ENCODE measurements around the gene COL13A1. TPM values are rescaled to one million over a fixed set of nuclear protein-coding genes. Genes with fewer than 3 reads are reported as not detected.

The COL13A1 gene
- total RNA-seq, 1 donor from 2014 or later, result not detected

DNA sequence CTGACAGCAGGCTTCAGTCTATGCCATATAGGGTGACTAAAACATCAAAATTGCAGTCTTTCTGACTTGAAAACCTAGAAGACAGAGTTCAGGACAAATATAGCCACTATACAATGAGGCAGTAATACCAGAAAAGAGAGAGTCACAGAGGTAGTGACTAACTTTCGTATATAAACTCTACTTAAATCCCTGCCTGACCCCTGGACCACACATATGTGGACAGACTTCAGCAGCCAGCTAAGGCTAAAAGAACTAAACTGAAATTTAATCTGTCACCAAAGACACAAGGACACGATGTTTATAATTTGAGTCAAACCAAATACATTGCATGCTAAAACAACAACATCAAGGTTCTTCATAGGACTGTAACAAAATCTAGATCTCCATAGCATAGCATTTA, 186.4 kb downstream of the COL13A1 start:
- Histone ChIP-seq H3K9me3 (no peaks in the 10 kb centered on the region), H3K27ac (no peak overlapping the region), H3K27me3 (no peaks in the 10 kb centered on the region), H3K4me3 (no peak overlapping the region), H3K4me1 (no peaks in the 10 kb centered on the region), H3K36me3 (no peaks in the 10 kb centered on the region)
- DNase-seq (ENCODE audit: extremely low spot score in 2 of 2), result no peak
- intact Hi-C loops (cut with DNase I), result no loop called here
- TF ChIP-seq POLR2AphosphoS5 (IDR thresholded peaks at IDR 0.05; ENCODE audit: insufficient read depth in 1 of 2, low read depth in 1 of 2) (no peak), POLR2A (IDR thresholded peaks at IDR 0.05) (no peak)
- TF ChIP-seq, protein P1, sequence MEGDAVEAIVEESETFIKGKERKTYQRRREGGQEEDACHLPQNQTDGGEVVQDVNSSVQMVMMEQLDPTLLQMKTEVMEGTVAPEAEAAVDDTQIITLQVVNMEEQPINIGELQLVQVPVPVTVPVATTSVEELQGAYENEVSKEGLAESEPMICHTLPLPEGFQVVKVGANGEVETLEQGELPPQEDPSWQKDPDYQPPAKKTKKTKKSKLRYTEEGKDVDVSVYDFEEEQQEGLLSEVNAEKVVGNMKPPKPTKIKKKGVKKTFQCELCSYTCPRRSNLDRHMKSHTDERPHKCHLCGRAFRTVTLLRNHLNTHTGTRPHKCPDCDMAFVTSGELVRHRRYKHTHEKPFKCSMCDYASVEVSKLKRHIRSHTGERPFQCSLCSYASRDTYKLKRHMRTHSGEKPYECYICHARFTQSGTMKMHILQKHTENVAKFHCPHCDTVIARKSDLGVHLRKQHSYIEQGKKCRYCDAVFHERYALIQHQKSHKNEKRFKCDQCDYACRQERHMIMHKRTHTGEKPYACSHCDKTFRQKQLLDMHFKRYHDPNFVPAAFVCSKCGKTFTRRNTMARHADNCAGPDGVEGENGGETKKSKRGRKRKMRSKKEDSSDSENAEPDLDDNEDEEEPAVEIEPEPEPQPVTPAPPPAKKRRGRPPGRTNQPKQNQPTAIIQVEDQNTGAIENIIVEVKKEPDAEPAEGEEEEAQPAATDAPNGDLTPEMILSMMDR (IDR thresholded peaks at IDR 0.05), result no peak

DNA sequence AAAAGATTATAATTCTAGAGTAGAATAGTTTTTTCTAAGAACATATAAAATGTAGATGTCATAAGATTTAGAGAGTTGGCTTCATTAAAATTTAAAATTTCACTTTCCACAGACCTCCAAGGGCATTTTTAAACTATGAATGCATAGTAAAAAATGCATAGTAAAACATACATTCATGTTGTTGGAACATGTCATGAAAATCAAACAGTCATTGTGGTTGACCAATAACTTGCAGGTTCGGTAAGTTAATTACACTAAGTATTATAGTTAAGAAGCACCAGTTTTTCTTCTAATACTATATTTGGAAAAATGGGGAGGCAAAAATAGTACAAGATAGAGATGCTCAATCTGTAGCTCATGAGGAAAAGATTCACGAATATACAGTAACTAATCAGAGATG, 189.4 kb downstream of the COL13A1 start:
- no peak for TF ChIP-seq POLR2AphosphoS5 (IDR thresholded peaks at IDR 0.05; ENCODE audit: insufficient read depth in 1 of 2, low read depth in 1 of 2)
- TF ChIP-seq, protein P1 (IDR thresholded peaks at IDR 0.05), result no peak
- TF ChIP-seq POLR2A (IDR thresholded peaks at IDR 0.05), result no peak

DNA sequence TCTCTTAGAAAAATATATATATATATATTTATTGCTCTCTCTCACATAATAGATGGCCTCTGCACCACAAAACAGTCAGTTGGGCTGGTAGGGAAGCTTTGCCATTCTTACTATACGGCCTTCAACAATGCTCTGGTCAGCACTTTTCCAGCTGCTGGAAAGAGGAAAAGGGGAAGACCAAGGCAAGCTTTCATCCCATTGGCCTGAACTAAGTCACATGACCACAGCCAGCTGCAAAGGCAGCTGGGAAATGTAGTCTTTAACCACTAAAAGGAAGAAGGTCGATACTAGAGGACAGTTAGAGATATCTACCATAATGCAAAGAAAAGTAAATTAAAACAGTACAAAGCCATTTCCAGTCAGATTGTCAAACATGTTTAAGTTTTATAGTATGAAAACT, 192.6 kb downstream of the COL13A1 start:
- no peak for TF ChIP-seq POLR2AphosphoS5 (IDR thresholded peaks at IDR 0.05; ENCODE audit: insufficient read depth in 1 of 2, low read depth in 1 of 2)
- no peak for TF ChIP-seq POLR2A (IDR thresholded peaks at IDR 0.05)
- TF ChIP-seq, protein P1 (IDR thresholded peaks at IDR 0.05), result no peak
- H3K36me3 ChIP-seq, result no peaks in the 10 kb centered on the region
- no peak overlapping the region for H3K27ac ChIP-seq
- H3K4me3 ChIP-seq, result no peak overlapping the region
- H3K4me1 ChIP-seq, result no peaks in the 10 kb centered on the region
- no peak for DNase-seq (ENCODE audit: extremely low spot score in 2 of 2)
- H3K9me3 ChIP-seq, result no peaks in the 10 kb centered on the region
- intact Hi-C loops (cut with DNase I), result no loop called here
- H3K27me3 ChIP-seq, result no peaks in the 10 kb centered on the region

More for the DNA sequence above, 189.4 kb downstream of the COL13A1 start:
- H3K4me1 ChIP-seq, result no peaks in the 10 kb centered on the region
- H3K4me3 ChIP-seq, result no peak overlapping the region
- no peaks in the 10 kb centered on the region for H3K27me3 ChIP-seq
- intact Hi-C loops (cut with DNase I), result no loop called here
- H3K36me3 ChIP-seq, result no peaks in the 10 kb centered on the region
- H3K27ac ChIP-seq, result no peak overlapping the region
- H3K9me3 ChIP-seq, result no peaks in the 10 kb centered on the region
- DNase-seq (ENCODE audit: extremely low spot score in 2 of 2), result no peak

GRCh38 chr10:69996611-69997010, 194.9 kb downstream of the COL13A1 start:
- no peak for TF ChIP-seq POLR2AphosphoS5 (IDR thresholded peaks at IDR 0.05; ENCODE audit: insufficient read depth in 1 of 2, low read depth in 1 of 2)
- TF ChIP-seq, protein P1 (IDR thresholded peaks at IDR 0.05), result no peak
- Histone ChIP-seq H3K27ac (no peak overlapping the region), H3K4me3 (no peak overlapping the region), H3K36me3 (no peaks in the 10 kb centered on the region), H3K9me3 (no peaks in the 10 kb centered on the region), H3K4me1 (no peaks in the 10 kb centered on the region), H3K27me3 (no peaks in the 10 kb centered on the region)
- intact Hi-C loops (cut with DNase I), result no loop called here
- DNase-seq (ENCODE audit: extremely low spot score in 2 of 2), result no peak

DNA sequence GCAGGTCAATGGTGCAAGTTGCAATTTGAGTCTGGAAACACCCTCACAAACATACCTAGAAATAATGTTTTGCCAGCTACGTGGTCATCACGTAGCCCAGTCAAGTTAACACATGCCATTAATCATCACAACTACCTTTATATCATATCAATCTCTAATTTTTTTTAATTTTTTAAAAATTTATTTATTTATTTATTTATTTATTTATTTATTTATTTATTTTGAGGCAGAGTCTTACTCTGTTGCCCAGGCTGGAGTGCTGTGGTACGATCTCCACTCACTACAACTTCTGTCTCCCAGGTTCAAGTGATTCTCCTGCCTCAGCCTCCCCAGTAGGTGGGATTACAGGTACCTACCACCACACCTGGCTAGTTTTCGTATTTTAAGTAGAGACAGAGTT, 198.6 kb downstream of the COL13A1 start:
- TF ChIP-seq POLR2AphosphoS5 (IDR thresholded peaks at IDR 0.05; ENCODE audit: insufficient read depth in 1 of 2, low read depth in 1 of 2) (no peak), POLR2A (IDR thresholded peaks at IDR 0.05) (no peak)
- TF ChIP-seq, protein P1 (IDR thresholded peaks at IDR 0.05), result no peak
- Histone ChIP-seq H3K27ac (no peak overlapping the region), H3K9me3 (no peaks in the 10 kb centered on the region), H3K36me3 (no peaks in the 10 kb centered on the region), H3K4me3 (no peak overlapping the region), H3K27me3 (no peaks in the 10 kb centered on the region), H3K4me1 (no peaks in the 10 kb centered on the region)
- no peak for DNase-seq (ENCODE audit: extremely low spot score in 2 of 2)
- intact Hi-C loops (cut with DNase I), result no loop called here

Data from vagina (tissue), 2 donors.